MM.1S (cell line): ENCODE results near the gene SCUBE1.

Experiments used
- DNase-seq: peaks from one replicate; pipeline ENCODE4 v3.0.0-alpha.2; 2015
- H2AFZ ChIP-seq: fragments of 300-600 bp; sonication (generic); 2 replicates; pipeline ENCODE4 v1.6.0; 2016; ENCODE audit warnings: antibody characterized with exemption, low read length
- H3F3A ChIP-seq: fragments of 300-600 bp; sonication (generic); 2 replicates; pipeline ENCODE4 v1.6.1; 2016; ENCODE audit warnings: mild to moderate bottlenecking, antibody characterized with exemption, low read length, moderate library complexity, mixed read lengths; ENCODE audit not compliant: insufficient read depth
- H3K27ac ChIP-seq: fragments of 300-600 bp; sonication (generic); 2 replicates; pipeline ENCODE4 v1.5.1; 2016; ENCODE audit warnings: mild to moderate bottlenecking, low read length
- H3K27me3 ChIP-seq: fragments of 300-600 bp; sonication (generic); replicated peaks from 2 replicates; pipeline ENCODE4 v1.6.0; 2016; ENCODE audit warnings: low read length; ENCODE audit not compliant: insufficient read depth
- H3K36me3 ChIP-seq: fragments of 300-600 bp; sonication (generic); replicated peaks from 2 replicates; pipeline ENCODE4 v1.6.1; 2016; ENCODE audit warnings: mild to moderate bottlenecking, low read length, mixed read lengths; ENCODE audit not compliant: insufficient read depth
- H3K4me1 ChIP-seq: fragments of 300-600 bp; sonication (generic); 2 replicates; pipeline ENCODE4 v1.6.1; 2016; ENCODE audit warnings: low read length, mixed read lengths
- H3K4me2 ChIP-seq: fragments of 300-600 bp; sonication (generic); 2 replicates; pipeline ENCODE4 v1.6.0; 2016; ENCODE audit warnings: low read depth, low read length
- H3K4me3 ChIP-seq: fragments of 300-600 bp; sonication (generic); 2 replicates; pipeline ENCODE4 v1.5.1; 2016; ENCODE audit warnings: low read length, mixed read lengths
- H3K79me2 ChIP-seq: fragments of 300-600 bp; sonication (generic); 2 replicates; pipeline ENCODE4 v1.6.1; 2016; ENCODE audit warnings: mixed run types, low read length, mixed read lengths
- H3K9ac ChIP-seq: fragments of 300-600 bp; sonication (generic); 2 replicates; pipeline ENCODE4 v1.6.1; 2016; ENCODE audit warnings: low read length, mixed read lengths
- H3K9me2 ChIP-seq: fragments of 300-600 bp; sonication (generic); replicated peaks from 2 replicates; pipeline ENCODE4 v1.6.1; 2016; ENCODE audit warnings: mild to moderate bottlenecking, low read length, mixed read lengths; ENCODE audit not compliant: insufficient read depth
- H3K9me3 ChIP-seq: fragments of 300-600 bp; sonication (generic); replicated peaks from 2 replicates; pipeline ENCODE4 v1.6.1; 2016; ENCODE audit warnings: mild to moderate bottlenecking, low read length, mixed read lengths; ENCODE audit not compliant: insufficient read depth
- H4K20me1 ChIP-seq: fragments of 300-600 bp; sonication (generic); 2 replicates; pipeline ENCODE4 v1.6.1; 2016; ENCODE audit warnings: mild to moderate bottlenecking, low read length, moderate library complexity, mixed read lengths; ENCODE audit not compliant: insufficient read depth
- CTCF ChIP-seq: fragments of 300-600 bp; sonication (generic); IDR thresholded peaks from 2 replicates; pipeline ENCODE4 v1.5.1; 2016; ENCODE audit warnings: antibody characterized with exemption, low read length, mixed read lengths
- EZH2 ChIP-seq: fragments of 300-600 bp; sonication (generic); optimal IDR thresholded peaks from 2 replicates; pipeline ENCODE3; 2017; ENCODE audit warnings: low read depth, mild to moderate bottlenecking, antibody characterized with exemption, low read length, mixed read lengths
- EZH2phosphoT487 ChIP-seq: fragments of 300-600 bp; sonication (generic); IDR thresholded peaks from 2 replicates; pipeline ENCODE4 v1.6.1; 2018; ENCODE audit warnings: antibody characterized with exemption, low read length

SCUBE1 gene

DNA sequence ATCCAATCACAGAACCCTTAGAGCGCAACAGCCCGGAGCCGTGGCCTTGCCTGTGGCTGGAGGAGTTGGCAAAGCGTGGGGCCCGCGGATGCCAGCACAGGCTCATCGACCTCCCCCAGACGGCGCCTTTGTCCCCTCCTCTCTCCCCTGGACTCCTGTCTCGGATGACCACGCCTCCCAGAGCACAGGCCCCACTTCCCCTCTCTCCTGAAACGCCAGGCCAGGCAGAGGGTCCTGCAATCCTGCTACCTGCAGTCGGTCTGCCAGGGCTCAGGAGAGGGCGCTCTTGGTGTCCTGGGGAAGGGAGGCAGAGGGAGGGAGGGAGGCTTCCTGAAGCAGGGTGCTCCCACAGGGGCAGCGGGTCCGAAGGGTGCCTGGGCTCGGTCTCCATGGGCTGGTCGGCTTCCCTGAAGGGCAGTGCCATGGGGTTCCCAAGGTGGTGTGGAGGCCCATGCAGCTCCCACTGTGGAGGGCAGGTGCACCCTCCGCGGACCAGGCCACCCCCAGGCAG, 139.6 kb downstream of the SCUBE1 start:
- H3K4me1 ChIP-seq = no peaks in the 10 kb centered on the region
- no peaks in the 10 kb centered on the region for H3K9me3 ChIP-seq
- no peaks in the 10 kb centered on the region for H3K79me2 ChIP-seq
- no peaks in the 10 kb centered on the region for H4K20me1 ChIP-seq
- H3K36me3 ChIP-seq = no peaks in the 10 kb centered on the region
- no peak overlapping the region for H3K4me2 ChIP-seq
- no peak overlapping the region for H3K4me3 ChIP-seq
- H2AFZ ChIP-seq = no peak overlapping the region
- H3K9me2 ChIP-seq = no peaks in the 10 kb centered on the region
- TF ChIP-seq EZH2phosphoT487 (no peak), EZH2 (no peak), CTCF (no peak)
- no peak overlapping the region for H3K9ac ChIP-seq
- H3K27me3 ChIP-seq = peaks cover 73% of the 10 kb centered on the region
- H3F3A ChIP-seq = no peaks in the 10 kb centered on the region
- H3K27ac ChIP-seq = no peak overlapping the region
- DNase-seq = no peak

GRCh38 chr22:43202756-43203410, 140.3 kb downstream of the SCUBE1 start:
- Histone ChIP-seq H2AFZ (no peak overlapping the region), H3F3A (no peaks in the 10 kb centered on the region), H3K4me2 (no peak overlapping the region), H3K9me3 (no peaks in the 10 kb centered on the region), H3K4me1 (no peaks in the 10 kb centered on the region), H3K27ac (no peak overlapping the region), H3K27me3 (peaks cover 73% of the 10 kb centered on the region), H3K36me3 (no peaks in the 10 kb centered on the region), H3K9me2 (no peaks in the 10 kb centered on the region), H3K4me3 (no peak overlapping the region), H3K79me2 (no peaks in the 10 kb centered on the region), H3K9ac (no peak overlapping the region), H4K20me1 (no peaks in the 10 kb centered on the region)
- TF ChIP-seq CTCF (no peak), EZH2phosphoT487 (no peak), EZH2 (no peak)
- no peak for DNase-seq

DNA sequence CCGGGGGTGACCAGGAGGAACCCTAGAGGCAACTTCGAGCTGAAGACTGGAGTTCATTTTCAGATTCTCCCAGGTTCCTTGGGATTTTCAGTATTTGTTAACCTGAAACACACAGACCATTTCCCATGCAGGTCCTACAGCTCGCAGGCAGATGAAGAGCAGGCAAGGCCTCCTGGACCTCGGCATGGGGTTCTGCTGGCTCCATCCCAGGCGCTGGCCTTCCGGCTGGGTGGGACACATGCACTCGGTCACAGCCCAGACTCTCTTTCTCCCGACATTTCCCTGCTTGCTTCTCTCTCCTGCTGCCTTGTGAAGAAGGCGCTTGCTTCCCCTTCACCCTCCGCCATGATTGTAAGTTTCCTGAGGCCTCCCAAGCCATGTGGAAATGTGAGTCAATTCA, 140.8 kb downstream of the SCUBE1 start:
- H3K9ac ChIP-seq = no peak overlapping the region
- peaks cover 73% of the 10 kb centered on the region for H3K27me3 ChIP-seq
- no peaks in the 10 kb centered on the region for H3K9me2 ChIP-seq
- TF ChIP-seq EZH2 = no peak
- no peak for TF ChIP-seq EZH2phosphoT487
- TF ChIP-seq CTCF = no peak
- H3K4me3 ChIP-seq = no peak overlapping the region
- no peak for DNase-seq
- H3K4me1 ChIP-seq = 0 out of 2 replicates have a peak, but pooled peaks cover 3% of the 10 kb centered on the region
- no peaks in the 10 kb centered on the region for H4K20me1 ChIP-seq
- no peaks in the 10 kb centered on the region for H3F3A ChIP-seq
- no peaks in the 10 kb centered on the region for H3K9me3 ChIP-seq
- no peak overlapping the region for H2AFZ ChIP-seq
- H3K79me2 ChIP-seq = no peaks in the 10 kb centered on the region
- H3K36me3 ChIP-seq = no peaks in the 10 kb centered on the region
- no peak overlapping the region for H3K4me2 ChIP-seq
- no peak overlapping the region for H3K27ac ChIP-seq
